HEK293T (cell line): Measurements from ENCODE around the gene NRDE2.
A peak's percentile ranks its signal among the peaks of the same experiment; 100 is the strongest.

Experiments used
- CTCF ChIA-PET: fragments of 350-600 bp; formaldehyde crosslinking; extraction: SDS; loops from one replicate; lab custom pipeline; 2021; ENCODE audit warnings: antibody characterized with exemption, inconsistent platforms; lab: Yijun Ruan, JAX
- POLR2A ChIA-PET: fragments of 350-600 bp; formaldehyde crosslinking; extraction: SDS; loops from one replicate; lab custom pipeline; 2020; ENCODE audit warnings: antibody characterized with exemption, inconsistent platforms; lab: Yijun Ruan, JAX
- DNase-seq: peaks from one replicate; pipeline ENCODE4 v3.0.0; 2012; ENCODE audit warnings: mixed read lengths; ENCODE audit errors: extremely low spot score
- ARNT ChIP-seq: fragments of 450-650 bp; IDR thresholded peaks from 2 replicates; pipeline ENCODE4 v1.6.1; 2017; ENCODE audit warnings: mild to moderate bottlenecking
- BHLHE40 ChIP-seq: fragments of 450-650 bp; IDR thresholded peaks from 2 replicates; pipeline ENCODE4 v1.6.1; 2016; ENCODE audit warnings: mild to moderate bottlenecking, moderate library complexity, borderline replicate concordance
- CTBP1 ChIP-seq: fragments of 450-650 bp; IDR thresholded peaks from 2 replicates; pipeline ENCODE4 v1.6.1; 2016; ENCODE audit warnings: borderline replicate concordance
- ELF4 ChIP-seq: fragments of 450-650 bp; IDR thresholded peaks from 2 replicates; pipeline ENCODE4 v1.6.1; 2017; ENCODE audit warnings: antibody characterized with exemption
- FOXA1 ChIP-seq: fragments of 450-650 bp; IDR thresholded peaks from 2 replicates; pipeline ENCODE4 v1.6.1; 2016; ENCODE audit warnings: mild to moderate bottlenecking
- FOXK2 ChIP-seq: fragments of 450-650 bp; IDR thresholded peaks from 2 replicates; pipeline ENCODE4 v1.6.1; 2016; ENCODE audit warnings: mild to moderate bottlenecking
- FOXM1 ChIP-seq: fragments of 450-650 bp; IDR thresholded peaks from 2 replicates; pipeline ENCODE4 v1.6.1; 2017; ENCODE audit warnings: mild to moderate bottlenecking, borderline replicate concordance
- HDGF ChIP-seq: fragments of 450-650 bp; IDR thresholded peaks from 2 replicates; pipeline ENCODE4 v1.6.1; 2017; ENCODE audit warnings: antibody characterized with exemption, borderline replicate concordance
- L3MBTL2 ChIP-seq: fragments of 450-650 bp; conservative IDR thresholded peaks from 2 replicates; pipeline ENCODE4 v1.6.1; 2016; ENCODE audit warnings: mild to moderate bottlenecking
- LEF1 ChIP-seq: fragments of 450-650 bp; IDR thresholded peaks from 2 replicates; pipeline ENCODE4 v1.6.1; 2017; ENCODE audit warnings: mild to moderate bottlenecking, borderline replicate concordance
- NFRKB ChIP-seq: fragments of 450-650 bp; IDR thresholded peaks from 2 replicates; pipeline ENCODE4 v1.6.1; 2016; ENCODE audit warnings: mild to moderate bottlenecking, moderate library complexity
- SP1 ChIP-seq: fragments of 450-650 bp; IDR thresholded peaks from 2 replicates; pipeline ENCODE4 v1.6.1; 2017
- SUZ12 ChIP-seq: fragments of 450-650 bp; IDR thresholded peaks from 2 replicates; pipeline ENCODE4 v1.6.1; 2016; ENCODE audit warnings: mild to moderate bottlenecking
- TARDBP ChIP-seq: fragments of 450-650 bp; IDR thresholded peaks from 2 replicates; pipeline ENCODE4 v1.6.1; 2016
- ZNF384 ChIP-seq: fragments of 450-650 bp; IDR thresholded peaks from 2 replicates; pipeline ENCODE4 v1.6.1; 2016
- TF ChIP-seq, protein P1 (sequence below): fragments of 450-650 bp; IDR thresholded peaks from 2 replicates; pipeline ENCODE4 v1.6.1; 2016

NRDE2 gene

DNA sequence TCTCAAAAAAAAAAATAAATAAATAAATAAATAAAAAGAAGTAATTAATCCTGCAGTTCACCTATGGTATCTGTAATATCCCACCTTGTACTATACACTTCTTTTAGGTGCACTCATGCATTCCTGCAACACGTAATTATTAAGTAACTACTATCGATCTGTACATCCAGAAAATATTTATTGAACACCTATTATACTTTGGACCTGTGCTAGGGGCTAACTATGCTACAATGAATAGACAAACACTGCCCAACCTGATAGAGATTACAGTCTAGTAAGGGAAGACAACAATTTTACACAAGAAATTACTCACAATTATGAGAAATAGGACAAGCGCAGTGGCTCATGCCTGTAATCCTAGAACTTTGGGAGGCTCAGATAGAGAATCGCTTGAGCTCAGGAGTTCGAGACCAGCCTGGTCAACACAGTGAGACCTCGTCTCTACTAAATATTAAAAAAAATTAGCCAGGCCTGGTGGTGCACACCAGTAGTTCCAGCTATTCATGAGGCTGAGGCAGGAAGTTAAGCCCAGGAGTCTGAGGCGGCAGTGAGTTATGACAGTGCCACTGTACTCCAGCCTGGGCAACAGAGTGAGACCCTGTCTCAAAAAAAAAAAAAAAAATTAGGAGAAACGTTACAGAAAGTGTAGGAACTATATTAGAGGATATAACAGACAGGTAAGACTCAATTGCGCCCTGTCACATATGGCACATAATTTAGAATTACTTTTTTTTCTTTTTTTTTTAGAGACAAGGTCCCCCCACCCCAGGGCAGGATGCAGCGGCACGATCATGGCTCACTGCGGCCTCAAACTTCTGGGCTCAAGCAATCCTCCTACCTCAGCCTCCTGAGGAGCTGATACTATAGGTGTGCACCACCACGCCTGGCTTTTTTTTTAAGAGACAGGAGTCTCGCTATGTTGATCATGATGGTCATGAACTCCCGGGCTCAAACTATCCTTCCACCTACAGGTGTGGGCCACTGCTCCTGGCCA lies 1.2 kb downstream of the NRDE2 start:
- no peak for DNase-seq
- ChIA-PET CTCF (no interaction called here), POLR2A (interaction anchor here (0.7 to 1.5 kb wide), 5 partner anchors 11 to 69 kb away, joined by 3 to 5 read pairs (median 4); no protein-coding TSS in a partner anchor)
- peak; percentile 54 for TF ChIP-seq ZNF384
- no peak for TF ChIP-seq FOXA1
- no peak for TF ChIP-seq ELF4
- TF ChIP-seq HDGF: no peak
- no peak for TF ChIP-seq LEF1
- no peak for TF ChIP-seq SUZ12

DNA sequence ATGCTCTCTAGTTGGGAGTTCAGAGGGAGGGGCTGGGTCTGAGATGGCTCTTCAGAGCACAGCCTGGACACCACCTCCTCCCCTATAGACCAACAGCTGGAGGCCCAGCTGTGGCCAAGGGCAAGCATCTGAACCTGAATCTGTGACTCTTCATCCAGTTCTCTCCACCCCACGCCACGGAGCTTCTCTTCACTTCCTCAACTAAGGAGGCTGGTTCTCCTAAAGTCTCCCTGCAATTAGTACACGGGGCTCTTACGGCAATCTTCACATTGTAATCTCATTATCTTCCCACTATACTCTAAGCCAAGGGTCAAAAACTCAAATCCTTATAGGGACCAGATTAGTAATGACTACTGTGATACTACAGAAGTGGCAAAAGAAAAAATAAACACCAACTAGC lies 9.8 kb downstream of the NRDE2 start:
- ChIA-PET CTCF (no interaction called here), POLR2A (interaction anchor here (1.1 kb wide), 1 partner anchor 62 kb away, joined by 3 read pairs; no protein-coding TSS in a partner anchor)
- TF ChIP-seq, protein P1, sequence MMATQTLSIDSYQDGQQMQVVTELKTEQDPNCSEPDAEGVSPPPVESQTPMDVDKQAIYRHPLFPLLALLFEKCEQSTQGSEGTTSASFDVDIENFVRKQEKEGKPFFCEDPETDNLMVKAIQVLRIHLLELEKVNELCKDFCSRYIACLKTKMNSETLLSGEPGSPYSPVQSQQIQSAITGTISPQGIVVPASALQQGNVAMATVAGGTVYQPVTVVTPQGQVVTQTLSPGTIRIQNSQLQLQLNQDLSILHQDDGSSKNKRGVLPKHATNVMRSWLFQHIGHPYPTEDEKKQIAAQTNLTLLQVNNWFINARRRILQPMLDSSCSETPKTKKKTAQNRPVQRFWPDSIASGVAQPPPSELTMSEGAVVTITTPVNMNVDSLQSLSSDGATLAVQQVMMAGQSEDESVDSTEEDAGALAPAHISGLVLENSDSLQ: no peak
- TF ChIP-seq NFRKB (no peak), TARDBP (no peak), BHLHE40 (no peak), CTBP1 (no peak), SP1 (no peak), HDGF (no peak), ZNF384 (no peak), FOXA1 (no peak), FOXK2 (no peak), ELF4 (no peak), FOXM1 (no peak)
- no peak for DNase-seq

DNA sequence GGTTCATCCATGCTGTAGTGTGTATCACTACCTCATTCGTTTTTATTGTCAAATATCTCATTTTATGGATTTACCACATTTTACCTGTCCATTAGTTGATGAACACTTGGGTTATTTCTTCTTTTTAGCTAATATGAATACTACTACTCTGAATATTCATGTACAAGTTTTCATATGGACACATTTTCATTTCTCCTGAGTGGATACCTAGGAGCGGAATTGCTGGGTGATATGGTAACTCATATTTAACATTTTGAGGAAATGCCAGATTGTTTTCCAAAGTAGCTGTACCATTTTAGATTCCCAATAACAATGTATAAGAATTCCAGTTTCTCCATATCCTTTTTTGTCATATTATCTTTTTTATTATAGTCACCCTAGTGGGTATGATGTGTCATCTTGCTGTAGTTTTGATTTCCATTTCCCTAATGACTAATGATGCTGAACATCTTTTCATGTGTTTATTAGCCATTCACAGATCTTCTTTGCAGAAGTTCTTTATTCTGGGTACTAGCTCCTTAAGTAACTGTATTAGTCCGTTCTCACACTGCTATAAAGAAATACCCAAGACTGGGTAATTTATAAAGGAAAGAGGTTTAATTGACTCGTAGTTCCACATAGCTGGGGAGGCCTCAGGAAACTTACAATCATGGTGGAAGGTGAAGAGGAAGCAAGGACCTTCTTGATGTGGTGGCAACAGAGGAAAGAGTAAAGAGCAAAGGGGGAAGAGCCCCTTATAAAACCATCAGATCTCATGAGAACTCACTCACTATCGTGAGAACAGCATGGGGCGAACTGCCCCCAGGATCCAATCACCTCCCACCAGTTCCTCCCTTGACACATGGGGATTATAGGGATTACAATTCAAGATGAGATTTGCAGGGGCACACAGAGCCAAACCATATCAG lies 11.9 kb downstream of the NRDE2 start:
- no peak for TF ChIP-seq FOXA1
- no peak for TF ChIP-seq CTBP1
- no peak for TF ChIP-seq ELF4
- no peak for TF ChIP-seq SP1
- no peak for TF ChIP-seq NFRKB
- TF ChIP-seq BHLHE40: no peak
- no peak for TF ChIP-seq SUZ12
- no peak for TF ChIP-seq FOXK2
- TF ChIP-seq FOXM1: no peak
- no peak for TF ChIP-seq ARNT
- no peak for TF ChIP-seq ZNF384
- no peak for TF ChIP-seq L3MBTL2
- no peak for TF ChIP-seq LEF1
- DNase-seq: no peak
- CTCF ChIA-PET: no interaction called here
- POLR2A ChIA-PET: interaction anchor here (1.0 kb wide), 1 partner anchor 10 kb away, joined by 4 read pairs; no protein-coding TSS in a partner anchor

DNA sequence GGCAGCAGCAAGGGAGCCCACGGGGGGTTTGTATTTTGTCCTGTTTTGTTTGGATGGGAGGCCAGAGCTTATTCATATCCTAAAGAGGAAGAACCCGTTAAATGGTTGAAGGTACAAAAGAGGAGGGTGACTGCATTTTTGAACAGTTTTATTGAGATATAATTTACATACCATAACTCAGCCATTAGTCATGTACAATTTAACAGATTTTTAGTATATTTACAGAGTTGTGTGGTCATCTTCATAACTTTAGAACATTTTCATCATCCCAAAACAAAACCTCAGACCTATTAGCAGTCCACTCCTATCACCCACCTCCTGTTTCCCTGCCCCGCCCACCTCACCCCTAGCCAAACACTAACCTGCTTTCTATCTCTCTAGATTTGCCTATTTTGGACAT lies 12.6 kb downstream of the NRDE2 start:
- no peak for DNase-seq
- CTCF ChIA-PET: no interaction called here
- no peak for TF ChIP-seq SUZ12
- POLR2A ChIA-PET: interaction anchor here (1.0 to 1.5 kb wide), 2 partner anchors 11 to 65 kb away, joined by 4 to 6 read pairs; no protein-coding TSS in a partner anchor

DNA sequence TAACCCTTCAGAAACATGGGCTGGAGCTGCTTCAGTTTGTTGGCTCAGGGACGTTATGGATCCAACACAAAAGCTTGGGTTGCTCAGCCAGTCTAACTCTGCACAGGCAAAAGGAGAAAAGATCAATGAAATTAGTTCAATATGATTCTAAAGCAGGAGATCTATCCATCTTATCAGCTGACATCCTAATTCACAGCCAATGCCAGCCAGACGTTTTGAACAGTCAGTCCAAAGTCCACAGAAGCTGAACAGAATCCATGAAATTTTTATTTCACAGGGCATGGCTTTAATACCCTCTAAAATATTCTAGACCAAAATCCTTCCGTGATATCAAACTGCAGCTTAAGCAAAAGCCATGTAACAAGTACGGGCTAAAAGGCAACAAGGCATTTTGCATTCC lies 13.7 kb downstream of the NRDE2 start:
- CTCF ChIA-PET: interaction anchor here (0.7 kb wide), 1 partner anchor 16 kb away, joined by 3 read pairs; no protein-coding TSS in a partner anchor

More for the DNA sequence above, 13.7 kb downstream of the NRDE2 start:
- no peak for DNase-seq
- TF ChIP-seq LEF1 (no peak), CTBP1 (no peak), FOXA1 (no peak), FOXM1 (no peak), HDGF (no peak), SUZ12 (no peak), FOXK2 (no peak), SP1 (no peak), BHLHE40 (no peak), ELF4 (no peak), NFRKB (no peak), ZNF384 (no peak), L3MBTL2 (no peak), ARNT (no peak), TARDBP (no peak)
- TF ChIP-seq, protein P1: no peak
- POLR2A ChIA-PET: interaction anchor here (1.2 to 1.5 kb wide), 3 partner anchors 14 to 79 kb away, joined by 3 to 6 read pairs (median 5); partner anchors contain the start of genes CALM1 and NRDE2
